ENCODE measurements around the gene UBAC2.

Gene UBAC2

GRCh38 chr13:99415851-99416331 is 215.2 kb downstream of the UBAC2 start:
- peak; percentile 34 to 47 for DNase-seq (ENCODE audit: low read depth in 2 of 2)

GRCh38 chr13:99416411-99417121 is 215.9 kb downstream of the UBAC2 start:
- DNase-seq (ENCODE audit: low read depth in 2 of 2): no peak

- no peak for DNase-seq (ENCODE audit: low read depth in 2 of 2)
Measured at GRCh38 chr13:99417201-99418102, 216.8 kb downstream of the UBAC2 start.

- no peak for DNase-seq (ENCODE audit: low read depth in 2 of 2)
Measured at GRCh38 chr13:99418103-99418842, 217.6 kb downstream of the UBAC2 start.

- DNase-seq (ENCODE audit: low read depth in 2 of 2): no peak
Measured at GRCh38 chr13:99418843-99419140, 218.1 kb downstream of the UBAC2 start.

- DNase-seq (ENCODE audit: low read depth in 2 of 2): no peak
Measured at GRCh38 chr13:99419591-99420243, 219.1 kb downstream of the UBAC2 start.

GRCh38 chr13:99421271-99421670 is 220.6 kb downstream of the UBAC2 start:
- no peak for DNase-seq (ENCODE audit: low read depth in 2 of 2)

GRCh38 chr13:99421758-99422585 is 221.3 kb downstream of the UBAC2 start:
- no peak for DNase-seq (ENCODE audit: low read depth in 2 of 2)

- no peak for DNase-seq (ENCODE audit: low read depth in 2 of 2)
Measured at GRCh38 chr13:99422586-99423220, 222.0 kb downstream of the UBAC2 start.

- DNase-seq (ENCODE audit: low read depth in 2 of 2): peak in 1 of 2 donors; percentile 28
Measured at GRCh38 chr13:99425485-99426341, 225.1 kb downstream of the UBAC2 start.

GRCh38 chr13:99426426-99426825 is 225.8 kb downstream of the UBAC2 start:
- no peak for DNase-seq (ENCODE audit: low read depth in 2 of 2)

GRCh38 chr13:99429670-99430069 is 229.0 kb downstream of the UBAC2 start:
- DNase-seq (ENCODE audit: low read depth in 2 of 2): no peak

GRCh38 chr13:99431927-99432608 is 231.4 kb downstream of the UBAC2 start:
- DNase-seq (ENCODE audit: low read depth in 2 of 2): no peak

GRCh38 chr13:99432609-99433542 is 232.2 kb downstream of the UBAC2 start:
- DNase-seq (ENCODE audit: low read depth in 2 of 2): peak; percentile 63 to 77

GRCh38 chr13:99433543-99434075 is 233.0 kb downstream of the UBAC2 start:
- no peak for DNase-seq (ENCODE audit: low read depth in 2 of 2)

- peak; percentile 41 to 75 for DNase-seq (ENCODE audit: low read depth in 2 of 2)
Measured at GRCh38 chr13:99434258-99434788, 233.7 kb downstream of the UBAC2 start.

GRCh38 chr13:99435116-99435515 is 234.5 kb downstream of the UBAC2 start:
- DNase-seq (ENCODE audit: low read depth in 2 of 2): no peak

All from activated CD8-positive, alpha-beta memory T cell treated with anti-CD3 and anti-CD28 coated beads for 4 hours (primary cell).